ENCODE measurements around the gene PRPF6. TPM values are rescaled to one million over a fixed set of nuclear protein-coding genes. Genes with fewer than 3 reads are reported as not detected.

Gene PRPF6
- total RNA-seq, 1 experiment from 2014 or later, result 88.4 TPM

- Histone ChIP-seq H3K27me3 (ENCODE audit: control insufficient read depth, insufficient read depth, low read length) (no peaks in the 10 kb centered on the region), H3K4me1 (ENCODE audit: control insufficient read depth, insufficient read depth, low read length) (peaks cover 40% of the 10 kb centered on the region), H3K27ac (ENCODE audit: low read length) (no peak overlapping the region), H3K4me3 (ENCODE audit: low read depth in 2 of 2, low read length in 2 of 2) (no peak overlapping the region), H3K9me3 (ENCODE audit: control insufficient read depth, insufficient read depth, low read depth, low read length) (no peaks in the 10 kb centered on the region), H3K36me3 (ENCODE audit: control insufficient read depth, insufficient read depth, low read length) (no peaks in the 10 kb centered on the region)
- TF ChIP-seq POLR2AphosphoS5 (IDR thresholded peaks at IDR 0.05; ENCODE audit: low read depth, low read length) (no peak), CTCF (IDR thresholded peaks at IDR 0.05) (no peak), SIN3A (IDR thresholded peaks at IDR 0.05; ENCODE audit: borderline replicate concordance, insufficient read depth, low read depth, low read length) (no peak), REST (IDR thresholded peaks at IDR 0.05; ENCODE audit: insufficient read depth in 1 of 2, low read depth in 2 of 2, low read length in 1 of 2) (no peak), TCF7L2 (IDR thresholded peaks at IDR 0.05; ENCODE audit: low read depth, low read length) (no peak)
- ATAC-seq (no peak), DNase-seq (ENCODE audit: low read depth, low spot score) (no peak)
- intact Hi-C loops (cut with micrococcal nuclease; ENCODE audit: unreplicated experiment) (no loop called here), in situ Hi-C loops (cut with HindIII; ENCODE audit: low pct_unique_long_range_greater_than_20kb, low sequenced_read_pairs) (no loop called here)
- CTCF ChIA-PET, result no interaction called here
- POLR2A ChIA-PET, result no interaction called here
- BruUV-seq (replicated peaks), result no TSS peak
These were observed 60.3 kb downstream of the PRPF6 start for GRCh38 chr20:64041040-64041780.

GRCh38 chr20:64041781-64042053, 60.8 kb downstream of the PRPF6 start:
- no peak for ATAC-seq
- BruUV-seq (replicated peaks), result no TSS peak
- CTCF ChIA-PET, result no interaction called here
- POLR2A ChIA-PET, result interaction anchor here (1.0 kb wide), 1 partner anchor 61 kb away, joined by 3 read pairs; no protein-coding TSS in a partner anchor
- H3K9me3 ChIP-seq (ENCODE audit: control insufficient read depth, insufficient read depth, low read depth, low read length), result no peaks in the 10 kb centered on the region
- no peak for TF ChIP-seq POLR2AphosphoS5 (IDR thresholded peaks at IDR 0.05; ENCODE audit: low read depth, low read length)
- TF ChIP-seq TCF7L2 (IDR thresholded peaks at IDR 0.05; ENCODE audit: low read depth, low read length), result no peak
- no peaks in the 10 kb centered on the region for H3K36me3 ChIP-seq (ENCODE audit: control insufficient read depth, insufficient read depth, low read length)
- in situ Hi-C loops (cut with HindIII; ENCODE audit: low pct_unique_long_range_greater_than_20kb, low sequenced_read_pairs) (no loop called here), intact Hi-C loops (cut with micrococcal nuclease; ENCODE audit: unreplicated experiment) (no loop called here)
- H3K4me3 ChIP-seq (ENCODE audit: low read depth in 2 of 2, low read length in 2 of 2), result no peak overlapping the region
- no peaks in the 10 kb centered on the region for H3K27me3 ChIP-seq (ENCODE audit: control insufficient read depth, insufficient read depth, low read length)
- peaks cover 35% of the 10 kb centered on the region for H3K4me1 ChIP-seq (ENCODE audit: control insufficient read depth, insufficient read depth, low read length)
- H3K27ac ChIP-seq (ENCODE audit: low read length), result no peak overlapping the region
- no peak for DNase-seq (ENCODE audit: low read depth, low spot score)

GRCh38 chr20:64042054-64042781, 61.3 kb downstream of the PRPF6 start:
- DNase-seq (ENCODE audit: low read depth, low spot score) (no peak), ATAC-seq (no peak)
- Histone ChIP-seq H3K4me3 (ENCODE audit: low read depth in 2 of 2, low read length in 2 of 2) (peak overlapping the region; percentile 33 to 49), H3K9me3 (ENCODE audit: control insufficient read depth, insufficient read depth, low read depth, low read length) (no peaks in the 10 kb centered on the region), H3K27me3 (ENCODE audit: control insufficient read depth, insufficient read depth, low read length) (no peaks in the 10 kb centered on the region), H3K27ac (ENCODE audit: low read length) (peak overlapping the region; percentile 65), H3K36me3 (ENCODE audit: control insufficient read depth, insufficient read depth, low read length) (no peaks in the 10 kb centered on the region), H3K4me1 (ENCODE audit: control insufficient read depth, insufficient read depth, low read length) (peaks cover 32% of the 10 kb centered on the region)
- in situ Hi-C loops (cut with HindIII; ENCODE audit: low pct_unique_long_range_greater_than_20kb, low sequenced_read_pairs), result no loop called here
- BruUV-seq (replicated peaks), result no TSS peak
- intact Hi-C loops (cut with micrococcal nuclease; ENCODE audit: unreplicated experiment), result no loop called here
- TF ChIP-seq POLR2AphosphoS5 (IDR thresholded peaks at IDR 0.05; ENCODE audit: low read depth, low read length), result no peak
- no peak for TF ChIP-seq CTCF (IDR thresholded peaks at IDR 0.05)
- no peak for TF ChIP-seq REST (IDR thresholded peaks at IDR 0.05; ENCODE audit: insufficient read depth in 1 of 2, low read depth in 2 of 2, low read length in 1 of 2)
- no peak for TF ChIP-seq TCF7L2 (IDR thresholded peaks at IDR 0.05; ENCODE audit: low read depth, low read length)
- no peak for TF ChIP-seq SIN3A (IDR thresholded peaks at IDR 0.05; ENCODE audit: borderline replicate concordance, insufficient read depth, low read depth, low read length)
- POLR2A ChIA-PET, result interaction anchor here (1.0 kb wide), 1 partner anchor 62 kb away, joined by 3 read pairs; no protein-coding TSS in a partner anchor
- CTCF ChIA-PET, result no interaction called here
